Parathyroid adenoma (tissue), 2 donors: ENCODE results near the gene SOX11.

Experiments
- H2AFZ ChIP-seq: fragments of 300-600 bp; sonication (generic); one replicate; pipeline ENCODE4 v1.7.0; 2017; ENCODE audit warnings: antibody characterized with exemption, mild to moderate bottlenecking
- H3K27ac ChIP-seq: fragments of 300-600 bp; sonication (generic); one replicate; pipeline ENCODE4 v1.7.0; 2017
- H3K27me3 ChIP-seq: fragments of 300-600 bp; sonication (generic); one replicate; pipeline ENCODE4 v1.7.0; 2017; ENCODE audit warnings: low read length; ENCODE audit not compliant: control insufficient read depth, insufficient read depth
- H3K36me3 ChIP-seq: fragments of 300-600 bp; sonication (generic); one replicate; pipeline ENCODE4 v1.7.0; 2017; ENCODE audit warnings: low read length; ENCODE audit not compliant: control insufficient read depth, insufficient read depth
- H3K4me1 ChIP-seq: fragments of 300-600 bp; sonication (generic); one replicate; pipeline ENCODE4 v1.7.0; 2017; ENCODE audit warnings: control low read depth
- H3K4me2 ChIP-seq: fragments of 300-600 bp; sonication (generic); one replicate; pipeline ENCODE4 v1.7.0; 2017; ENCODE audit warnings: low read length
- H3K4me3 ChIP-seq: fragments of 300-600 bp; sonication (generic); one replicate; pipeline ENCODE4 v1.7.0; 2017; ENCODE audit warnings: low read depth, low read length
- H3K79me2 ChIP-seq: fragments of 300-600 bp; sonication (generic); one replicate; pipeline ENCODE4 v1.7.0; 2017; ENCODE audit warnings: control low read depth
- H3K9ac ChIP-seq: fragments of 300-600 bp; sonication (generic); one replicate; pipeline ENCODE4 v1.7.0; 2017; ENCODE audit warnings: mild to moderate bottlenecking
- H3K9me3 ChIP-seq: fragments of 300-600 bp; sonication (generic); one replicate; pipeline ENCODE4 v1.7.0; 2017; ENCODE audit warnings: low read length; ENCODE audit not compliant: control insufficient read depth
- CTCF ChIP-seq: fragments of 300-600 bp; sonication (generic); IDR thresholded peaks from one replicate; pipeline ENCODE4 v1.7.0; 2017; ENCODE audit warnings: antibody characterized with exemption, mild to moderate bottlenecking
- donor health status: primary hyperparathyroidism.

SOX11 gene

DNA sequence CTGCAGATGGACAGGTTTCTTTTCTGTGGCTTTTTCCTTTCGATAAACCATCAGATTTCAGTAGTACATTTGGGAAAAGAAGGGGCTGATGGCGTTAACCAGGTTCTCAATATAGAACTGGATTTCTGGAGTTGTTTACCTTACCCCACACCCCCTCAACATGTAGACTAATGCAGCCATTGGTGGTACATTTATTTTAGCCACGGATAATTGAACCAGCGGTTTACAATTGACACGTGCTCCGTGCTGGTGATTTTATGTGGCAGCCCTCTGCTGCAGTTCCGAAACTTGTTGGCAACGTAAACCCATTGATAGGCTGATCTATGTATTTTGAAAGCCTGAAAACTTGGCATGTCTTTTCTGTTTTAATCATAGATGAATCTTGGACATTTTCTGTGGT is 5.4 kb downstream of the SOX11 start:
- H2AFZ ChIP-seq, result no peak overlapping the region
- no peak overlapping the region for H3K9ac ChIP-seq
- H3K27me3 ChIP-seq, result peaks cover 18% of the 10 kb centered on the region
- H3K9me3 ChIP-seq, result no peaks in the 10 kb centered on the region
- H3K36me3 ChIP-seq, result no peaks in the 10 kb centered on the region
- no peak overlapping the region for H3K4me2 ChIP-seq
- H3K4me1 ChIP-seq, result no peaks in the 10 kb centered on the region
- H3K4me3 ChIP-seq, result no peak overlapping the region
- no peak for TF ChIP-seq CTCF
- H3K27ac ChIP-seq, result no peak overlapping the region
- H3K79me2 ChIP-seq, result no peaks in the 10 kb centered on the region

DNA sequence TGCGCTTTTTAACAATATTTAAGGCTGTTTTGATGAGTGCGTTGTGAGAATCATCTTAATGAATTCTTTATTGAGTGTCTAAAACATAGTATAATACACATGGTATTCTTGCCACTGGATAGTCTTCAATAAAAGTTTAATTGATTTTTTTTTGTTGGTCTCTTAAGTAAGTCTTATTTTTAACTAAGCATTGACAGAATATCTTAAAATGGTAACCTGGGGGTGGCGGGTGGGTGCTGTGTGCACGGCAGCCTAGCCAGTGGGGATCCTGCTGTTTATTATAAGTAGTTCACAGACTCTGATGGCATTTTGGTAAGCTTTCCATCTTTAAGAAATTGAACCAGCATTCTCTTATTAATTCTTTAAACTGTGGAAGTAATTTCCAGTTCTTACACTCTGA is 6.0 kb downstream of the SOX11 start:
- Histone ChIP-seq H3K9ac (no peak overlapping the region), H3K4me3 (no peak overlapping the region), H3K36me3 (no peaks in the 10 kb centered on the region), H2AFZ (no peak overlapping the region), H3K27me3 (peaks cover 18% of the 10 kb centered on the region), H3K79me2 (no peaks in the 10 kb centered on the region), H3K27ac (no peak overlapping the region), H3K9me3 (no peaks in the 10 kb centered on the region), H3K4me2 (no peak overlapping the region), H3K4me1 (no peaks in the 10 kb centered on the region)
- TF ChIP-seq CTCF, result no peak

- Histone ChIP-seq H3K36me3 (no peaks in the 10 kb centered on the region), H2AFZ (no peak overlapping the region), H3K4me1 (no peaks in the 10 kb centered on the region), H3K4me3 (no peak overlapping the region), H3K9ac (no peak overlapping the region), H3K27ac (no peak overlapping the region), H3K4me2 (no peak overlapping the region), H3K27me3 (peaks cover 10% of the 10 kb centered on the region), H3K9me3 (no peaks in the 10 kb centered on the region), H3K79me2 (no peaks in the 10 kb centered on the region)
- no peak for TF ChIP-seq CTCF
Observed at GRCh38 chr2:5699963-5700362, 7.8 kb downstream of the SOX11 start.

- no peaks in the 10 kb centered on the region for H3K4me1 ChIP-seq
- no peaks in the 10 kb centered on the region for H3K79me2 ChIP-seq
- H3K4me3 ChIP-seq, result no peak overlapping the region
- no peak overlapping the region for H3K27ac ChIP-seq
- no peak overlapping the region for H2AFZ ChIP-seq
- H3K9ac ChIP-seq, result no peak overlapping the region
- no peaks in the 10 kb centered on the region for H3K9me3 ChIP-seq
- no peak overlapping the region for H3K4me2 ChIP-seq
- peaks cover 6% of the 10 kb centered on the region for H3K27me3 ChIP-seq
- no peaks in the 10 kb centered on the region for H3K36me3 ChIP-seq
- TF ChIP-seq CTCF, result no peak
Observed at GRCh38 chr2:5700551-5700950, 8.4 kb downstream of the SOX11 start.

DNA sequence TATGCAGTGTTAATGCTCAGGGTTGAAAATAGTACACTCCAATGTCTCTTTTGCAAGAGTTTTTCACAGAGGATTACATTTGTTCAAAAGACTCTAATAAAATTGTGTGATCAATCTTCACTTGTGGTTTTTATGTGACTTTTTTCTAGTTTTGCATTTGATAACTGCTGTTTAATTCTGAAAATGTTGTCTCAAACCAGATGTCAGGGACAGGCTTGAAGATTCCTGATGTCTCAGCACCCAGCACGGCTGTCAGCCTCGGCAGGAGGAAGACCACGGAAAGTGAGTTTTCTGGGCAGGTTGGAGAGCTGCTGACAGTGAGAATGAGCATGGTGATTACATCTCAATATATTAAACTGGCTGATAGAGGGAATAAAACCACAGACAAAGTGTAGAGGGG is 9.1 kb downstream of the SOX11 start:
- no peak overlapping the region for H3K4me3 ChIP-seq
- H3K4me1 ChIP-seq, result no peaks in the 10 kb centered on the region
- H3K27ac ChIP-seq, result no peak overlapping the region
- no peaks in the 10 kb centered on the region for H3K79me2 ChIP-seq
- H3K9me3 ChIP-seq, result no peaks in the 10 kb centered on the region
- no peak overlapping the region for H3K9ac ChIP-seq
- H3K4me2 ChIP-seq, result no peak overlapping the region
- H3K36me3 ChIP-seq, result no peaks in the 10 kb centered on the region
- H3K27me3 ChIP-seq, result no peaks in the 10 kb centered on the region
- TF ChIP-seq CTCF, result no peak
- H2AFZ ChIP-seq, result no peak overlapping the region
